Measurements from ENCODE around the gene ING3. TPM values are rescaled to one million over a fixed set of nuclear protein-coding genes. Genes with fewer than 3 reads are reported as not detected.
A peak's percentile ranks its signal among the peaks of the same experiment; 100 is the strongest.

ING3 gene
- total RNA-seq, 1 experiment from 2014 or later = 33.0 TPM

- DNase-seq (ENCODE audit: low spot score) = peak; percentile 87
These were observed 38.1 kb downstream of the ING3 start, which contains the start of gene CPED1 for GRCh38 chr7:120988591-120989256. Gene CPED1 (plus strand): TSS chr7:120988711. CDS start chr7:120989622, 911 bp downstream.

GRCh38 chr7:120989257-120990220 is 39.0 kb downstream of the ING3 start:
- no peak for DNase-seq (ENCODE audit: low spot score)

- DNase-seq (ENCODE audit: low spot score) = no peak
These were observed 40.0 kb downstream of the ING3 start for GRCh38 chr7:120990468-120991118.

- DNase-seq (ENCODE audit: low spot score) = no peak
These were observed 40.6 kb downstream of the ING3 start for GRCh38 chr7:120991161-120991560.

- DNase-seq (ENCODE audit: low spot score) = no peak
These were observed 41.0 kb downstream of the ING3 start for GRCh38 chr7:120991581-120991980.

GRCh38 chr7:120992272-120992964 is 41.8 kb downstream of the ING3 start:
- no peak for DNase-seq (ENCODE audit: low spot score)

- DNase-seq (ENCODE audit: low spot score) = no peak
These were observed 42.5 kb downstream of the ING3 start for GRCh38 chr7:120992965-120993494.

- no peak for DNase-seq (ENCODE audit: low spot score)
These were observed 43.1 kb downstream of the ING3 start for GRCh38 chr7:120993553-120994191.

- DNase-seq (ENCODE audit: low spot score) = no peak
These were observed 44.2 kb downstream of the ING3 start for GRCh38 chr7:120994512-120995410.

GRCh38 chr7:120995654-120996053 is 45.1 kb downstream of the ING3 start:
- DNase-seq (ENCODE audit: low spot score) = no peak

GRCh38 chr7:120996333-120996987 is 45.9 kb downstream of the ING3 start:
- peak; percentile 89 for DNase-seq (ENCODE audit: low spot score)

GRCh38 chr7:120996988-120997345 is 46.4 kb downstream of the ING3 start:
- DNase-seq (ENCODE audit: low spot score) = no peak

- no peak for DNase-seq (ENCODE audit: low spot score)
These were observed 47.4 kb downstream of the ING3 start for GRCh38 chr7:120997882-120998474.

GRCh38 chr7:120998520-120998919 is 47.9 kb downstream of the ING3 start:
- DNase-seq (ENCODE audit: low spot score) = no peak

GRCh38 chr7:120998996-120999565 is 48.5 kb downstream of the ING3 start:
- DNase-seq (ENCODE audit: low spot score) = no peak

- peak; percentile 67 for DNase-seq (ENCODE audit: low spot score)
These were observed 49.8 kb downstream of the ING3 start for GRCh38 chr7:121000081-121000983.

- no peak for DNase-seq (ENCODE audit: low spot score)
These were observed 50.8 kb downstream of the ING3 start for GRCh38 chr7:121001234-121001906.
